Ovary (tissue), 3 donors: ENCODE measurements around the gene DELE1.
A peak's percentile ranks its signal among the peaks of the same experiment; 100 is the strongest.

Experiments used
- CTCF ChIP-seq, 3 donors: fragments of 450-650 bp in 2 of 3; fragments of 200-600 bp in 1 of 3; IDR thresholded peaks; one replicate each; pipeline versions ENCODE4 v1.5.1 to v1.8.0; 2016 to 2022; ENCODE audit warnings: antibody characterized with exemption in 3 of 3, mild to moderate bottlenecking in 1 of 3
- POLR2A ChIP-seq: fragments of 450-650 bp; IDR thresholded peaks from one replicate; pipeline ENCODE4 v1.6.1; 2017; ENCODE audit warnings: antibody characterized with exemption, mild to moderate bottlenecking, moderate library complexity
- donor health status: DM: no; HTN: no; CAD: no.

DNA sequence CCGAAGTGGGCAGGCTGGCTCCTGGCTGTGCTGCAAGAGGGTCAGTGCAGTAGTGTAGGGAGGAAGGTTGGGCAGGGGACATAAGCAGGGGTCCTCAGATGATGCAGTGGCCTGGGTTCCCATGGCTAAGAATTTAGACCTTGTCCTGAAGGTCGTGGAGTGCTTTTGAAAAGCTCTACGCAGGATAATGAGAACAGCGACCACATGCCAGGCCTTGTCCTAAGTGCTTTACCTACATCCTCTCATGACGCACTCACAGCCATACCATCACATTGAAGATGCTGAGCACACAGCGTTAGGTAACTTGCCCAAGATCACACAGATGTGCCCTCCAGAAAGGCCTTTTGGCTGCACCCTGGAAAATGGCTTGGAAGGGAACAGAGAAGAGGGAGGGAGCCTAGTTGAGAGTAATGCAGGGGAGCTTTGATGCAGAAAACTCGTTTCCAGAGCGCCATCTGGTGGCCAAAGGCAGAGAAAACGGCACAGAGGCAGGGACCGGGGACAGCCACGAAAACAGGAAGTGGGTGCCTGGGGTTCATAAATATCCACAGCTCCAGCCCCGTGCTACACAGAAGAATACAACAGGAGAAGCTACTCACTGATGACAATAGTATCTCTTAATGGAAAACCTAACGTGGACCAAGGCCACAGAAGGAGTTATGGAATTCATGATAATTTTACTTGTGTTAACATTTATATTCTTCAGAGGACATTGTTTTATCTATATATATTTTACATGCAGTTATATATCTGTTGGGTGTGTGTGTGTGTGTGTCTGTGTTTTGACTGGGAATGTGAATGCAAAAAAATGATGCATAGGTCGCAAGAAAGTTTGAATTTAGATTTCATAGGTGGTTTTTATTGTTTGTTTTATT, 37.0 kb downstream of the DELE1 start:
- TF ChIP-seq CTCF (IDR thresholded peaks at IDR 0.05) (peak; percentile 67 to 79 (median 69)), POLR2A (no peak)
